ENCODE results near the gene TSPAN4.

The TSPAN4 gene

DNA sequence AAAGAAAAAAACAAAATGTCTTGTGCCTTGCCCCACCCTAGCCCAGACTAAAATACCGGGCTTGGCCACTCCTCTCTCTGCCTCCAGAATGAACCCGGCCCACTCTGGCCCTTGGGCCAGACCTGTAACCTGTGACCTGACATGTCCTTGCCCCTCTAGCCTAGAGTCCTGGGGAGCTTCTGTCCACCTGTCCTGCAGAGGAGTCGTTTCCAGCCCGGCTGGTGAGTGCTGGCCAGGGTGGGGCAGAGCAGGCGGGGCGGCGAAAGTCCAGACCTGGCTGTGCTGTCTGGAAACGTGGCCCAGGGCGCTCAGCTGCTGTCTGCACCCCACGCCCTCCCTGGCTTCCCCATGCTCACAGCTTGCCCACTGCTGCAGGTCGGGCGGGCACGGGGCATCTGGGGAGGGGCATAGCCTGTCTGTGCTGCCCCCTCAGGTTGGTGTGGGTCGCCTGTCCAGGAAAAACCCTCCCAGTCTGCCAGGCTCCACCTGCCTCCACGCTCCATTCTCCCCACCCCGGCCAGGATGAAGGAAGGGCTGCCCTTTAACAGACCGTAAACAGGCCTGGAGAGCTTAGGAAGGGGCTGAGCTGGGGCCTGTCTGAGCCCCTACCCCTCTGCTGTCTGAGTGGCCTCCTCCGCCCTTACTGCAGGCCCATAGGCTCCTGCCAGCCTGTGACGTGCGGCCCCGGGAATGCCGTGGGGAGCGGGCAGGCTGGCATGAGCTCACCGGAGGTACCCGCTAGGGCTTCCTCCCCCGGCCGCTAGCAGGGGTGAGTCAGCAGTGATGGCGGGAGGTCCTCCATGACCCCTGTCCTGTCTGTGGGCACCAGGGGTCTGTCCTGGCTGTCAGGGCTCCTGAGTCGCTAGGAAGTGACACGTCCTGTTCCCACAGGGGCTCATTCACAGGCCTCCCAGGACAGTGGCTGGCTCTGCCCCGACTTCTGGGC, 8.0 kb upstream of the TSPAN4 start:
- Mint-ChIP-seq H3K4me1 (peaks cover 50% of the 10 kb centered on the region), H3K4me3 (peak overlapping the region; percentile 74), H3K27me3 (peaks cover 13% of the 10 kb centered on the region)

DNA sequence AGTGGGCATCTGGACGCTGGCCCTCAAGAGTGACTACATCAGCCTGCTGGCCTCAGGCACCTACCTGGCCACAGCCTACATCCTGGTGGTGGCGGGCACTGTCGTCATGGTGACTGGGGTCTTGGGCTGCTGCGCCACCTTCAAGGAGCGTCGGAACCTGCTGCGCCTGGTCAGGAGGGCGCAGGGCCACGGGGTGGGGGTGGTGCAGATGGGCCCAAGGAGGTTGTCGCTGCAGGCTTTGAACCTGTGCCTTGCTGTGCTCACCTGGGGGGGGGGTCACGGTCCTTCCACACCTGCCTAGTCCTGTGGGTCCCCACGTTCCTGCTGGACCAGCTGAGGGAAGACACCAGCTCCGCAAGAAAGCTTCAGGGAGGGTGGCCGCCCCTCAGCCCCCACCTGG, 6.4 kb upstream of the TSPAN4 start:
- Mint-ChIP-seq H3K36me3 (peaks cover 14% of the 10 kb centered on the region), H3K4me3 (no peak overlapping the region), H3K27ac (no peak overlapping the region), H3K4me1 (peaks cover 48% of the 10 kb centered on the region), H3K9me3 (no peaks in the 10 kb centered on the region), H3K27me3 (peaks cover 12% of the 10 kb centered on the region)
- ATAC-seq = no peak

More for the DNA sequence above, 8.0 kb upstream of the TSPAN4 start:
- ATAC-seq = no peak
- Mint-ChIP-seq H3K27ac (peak overlapping the region; percentile 62), H3K9me3 (no peaks in the 10 kb centered on the region), H3K36me3 (peaks cover 14% of the 10 kb centered on the region)

DNA sequence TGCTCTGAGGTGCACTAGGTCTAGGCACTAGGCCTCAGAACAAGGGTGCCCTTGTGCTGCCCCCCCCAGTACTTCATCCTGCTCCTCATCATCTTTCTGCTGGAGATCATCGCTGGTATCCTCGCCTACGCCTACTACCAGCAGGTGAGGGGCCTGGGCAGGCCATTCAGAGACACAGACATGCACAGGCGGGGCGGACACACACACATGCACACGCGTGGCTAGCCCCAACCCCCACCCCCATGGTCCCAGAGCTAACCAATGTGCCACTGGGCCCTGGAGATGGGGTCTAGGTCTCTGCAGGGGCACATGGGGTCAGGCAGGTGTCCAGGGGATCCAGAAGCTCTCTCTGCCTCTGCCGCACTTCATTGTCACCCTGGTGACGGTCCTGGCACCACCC, 6.0 kb upstream of the TSPAN4 start:
- peaks cover 8% of the 10 kb centered on the region for H3K27me3 Mint-ChIP-seq
- H3K4me1 Mint-ChIP-seq = peaks cover 47% of the 10 kb centered on the region
- H3K9me3 Mint-ChIP-seq = no peaks in the 10 kb centered on the region
- peaks cover 14% of the 10 kb centered on the region for H3K36me3 Mint-ChIP-seq
- H3K27ac Mint-ChIP-seq = no peak overlapping the region
- no peak overlapping the region for H3K4me3 Mint-ChIP-seq
- ATAC-seq = no peak

DNA sequence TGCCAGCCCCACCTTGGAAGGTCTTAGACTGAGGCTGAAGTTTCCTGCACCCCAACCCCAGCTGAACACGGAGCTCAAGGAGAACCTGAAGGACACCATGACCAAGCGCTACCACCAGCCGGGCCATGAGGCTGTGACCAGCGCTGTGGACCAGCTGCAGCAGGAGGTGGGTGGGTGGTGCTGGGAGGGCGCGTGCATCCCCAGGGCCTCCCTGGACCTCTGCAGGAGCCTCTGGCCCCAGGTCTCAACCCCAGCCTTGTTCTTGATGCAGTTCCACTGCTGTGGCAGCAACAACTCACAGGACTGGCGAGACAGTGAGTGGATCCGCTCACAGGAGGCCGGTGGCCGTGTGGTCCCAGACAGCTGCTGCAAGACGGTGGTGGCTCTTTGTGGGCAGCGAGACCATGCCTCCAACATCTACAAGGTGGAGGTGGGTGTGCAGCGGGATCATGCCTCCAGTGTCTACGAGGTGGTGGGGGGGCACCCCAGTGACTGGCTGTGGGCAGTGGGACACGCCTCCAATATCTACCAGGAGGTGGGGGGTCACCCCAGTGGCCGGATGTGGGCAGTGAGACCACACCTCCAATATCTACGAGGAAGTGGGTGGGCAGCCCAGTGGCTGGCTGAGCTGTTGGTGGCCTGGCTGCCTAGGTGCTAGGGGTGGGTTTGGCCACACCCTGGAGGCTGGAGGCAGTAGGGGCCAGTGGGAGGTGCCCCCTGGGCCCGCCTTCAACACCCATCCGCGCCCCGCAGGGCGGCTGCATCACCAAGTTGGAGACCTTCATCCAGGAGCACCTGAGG, 5.3 kb upstream of the TSPAN4 start:
- peaks cover 1% of the 10 kb centered on the region for H3K27me3 Mint-ChIP-seq
- no peak overlapping the region for H3K4me3 Mint-ChIP-seq
- H3K4me1 Mint-ChIP-seq = peaks cover 40% of the 10 kb centered on the region
- H3K36me3 Mint-ChIP-seq = peaks cover 14% of the 10 kb centered on the region
- H3K9me3 Mint-ChIP-seq = no peaks in the 10 kb centered on the region
- ATAC-seq = no peak
- H3K27ac Mint-ChIP-seq = no peak overlapping the region

DNA sequence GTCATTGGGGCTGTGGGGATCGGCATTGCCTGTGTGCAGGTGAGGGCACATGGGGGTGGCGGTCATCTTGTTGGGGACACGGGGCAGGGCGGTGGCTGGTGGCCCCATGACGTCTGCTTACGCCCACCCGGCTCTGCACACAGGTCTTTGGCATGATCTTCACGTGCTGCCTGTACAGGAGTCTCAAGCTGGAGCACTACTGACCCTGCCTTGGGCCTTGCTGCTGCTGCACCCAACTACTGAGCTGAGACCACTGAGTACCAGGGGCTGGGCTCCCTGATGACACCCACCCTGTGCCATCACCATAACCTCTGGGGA, 4.7 kb upstream of the TSPAN4 start:
- Mint-ChIP-seq H3K4me3 (no peak overlapping the region), H3K27ac (no peak overlapping the region), H3K36me3 (peaks cover 14% of the 10 kb centered on the region), H3K9me3 (no peaks in the 10 kb centered on the region), H3K4me1 (peaks cover 38% of the 10 kb centered on the region), H3K27me3 (no peaks in the 10 kb centered on the region)
- ATAC-seq = no peak

DNA sequence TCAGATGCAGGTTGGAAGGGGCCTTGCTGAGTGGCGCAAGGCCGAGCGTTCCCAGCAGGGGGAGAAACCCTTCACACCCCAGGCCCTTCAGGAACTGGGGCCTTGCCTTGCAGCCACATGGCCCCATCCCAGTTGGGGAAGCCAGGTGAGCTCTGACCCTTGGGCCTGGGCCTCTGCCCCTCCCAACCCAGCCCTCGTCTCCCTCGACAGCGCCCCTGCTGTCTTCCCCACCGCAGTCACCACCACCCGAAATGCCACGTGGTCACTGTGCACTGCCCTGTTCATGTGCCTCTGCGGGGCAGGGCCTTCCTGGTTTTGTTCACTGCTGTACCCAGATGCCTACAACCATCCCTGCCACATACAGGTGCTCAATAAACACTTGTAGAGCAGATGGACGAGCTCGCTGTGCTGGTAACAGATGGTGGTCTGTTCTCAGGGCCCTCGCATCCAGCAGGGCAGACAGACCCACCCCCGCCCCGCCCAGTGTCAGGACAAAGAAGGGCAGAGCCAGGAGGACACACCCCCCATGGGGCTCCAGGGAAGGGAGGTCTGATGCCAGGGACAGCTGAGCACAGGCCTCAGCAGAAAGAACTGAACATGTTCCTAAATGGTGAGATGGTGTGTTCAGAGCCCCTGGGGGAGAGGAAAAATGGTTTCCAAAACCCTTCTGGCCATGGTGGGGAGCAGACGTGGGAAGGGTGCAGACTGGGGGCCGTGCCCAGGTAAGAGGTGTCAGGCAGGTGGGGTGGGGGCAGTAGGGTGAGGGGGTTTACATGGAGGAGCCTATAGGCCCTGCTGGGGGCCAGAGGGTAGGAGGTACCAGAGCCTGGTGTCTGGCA, 4.0 kb upstream of the TSPAN4 start:
- Mint-ChIP-seq H3K4me1 (peaks cover 43% of the 10 kb centered on the region), H3K4me3 (no peak overlapping the region), H3K36me3 (peaks cover 14% of the 10 kb centered on the region), H3K27ac (no peak overlapping the region), H3K9me3 (no peaks in the 10 kb centered on the region), H3K27me3 (peaks cover 6% of the 10 kb centered on the region)
- ATAC-seq = no peak

DNA sequence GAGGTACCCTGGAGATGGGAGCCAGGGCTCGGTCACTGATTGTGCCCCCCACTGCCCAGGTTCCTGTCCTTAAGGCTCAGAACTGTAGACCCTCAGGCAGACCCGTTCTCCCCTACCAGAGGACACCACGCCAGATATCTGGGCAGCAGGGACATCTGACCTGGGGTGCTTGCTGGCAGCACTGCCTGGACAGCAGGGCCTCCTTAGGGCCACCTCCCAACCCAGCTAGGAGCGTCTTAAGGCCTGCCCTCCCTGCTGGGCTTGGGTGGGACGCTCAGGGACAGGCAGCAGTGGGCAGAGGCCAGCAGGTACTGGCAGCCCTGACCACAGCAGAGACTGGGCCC, 3.4 kb upstream of the TSPAN4 start:
- Mint-ChIP-seq H3K27ac (no peak overlapping the region), H3K4me3 (no peak overlapping the region)

DNA sequence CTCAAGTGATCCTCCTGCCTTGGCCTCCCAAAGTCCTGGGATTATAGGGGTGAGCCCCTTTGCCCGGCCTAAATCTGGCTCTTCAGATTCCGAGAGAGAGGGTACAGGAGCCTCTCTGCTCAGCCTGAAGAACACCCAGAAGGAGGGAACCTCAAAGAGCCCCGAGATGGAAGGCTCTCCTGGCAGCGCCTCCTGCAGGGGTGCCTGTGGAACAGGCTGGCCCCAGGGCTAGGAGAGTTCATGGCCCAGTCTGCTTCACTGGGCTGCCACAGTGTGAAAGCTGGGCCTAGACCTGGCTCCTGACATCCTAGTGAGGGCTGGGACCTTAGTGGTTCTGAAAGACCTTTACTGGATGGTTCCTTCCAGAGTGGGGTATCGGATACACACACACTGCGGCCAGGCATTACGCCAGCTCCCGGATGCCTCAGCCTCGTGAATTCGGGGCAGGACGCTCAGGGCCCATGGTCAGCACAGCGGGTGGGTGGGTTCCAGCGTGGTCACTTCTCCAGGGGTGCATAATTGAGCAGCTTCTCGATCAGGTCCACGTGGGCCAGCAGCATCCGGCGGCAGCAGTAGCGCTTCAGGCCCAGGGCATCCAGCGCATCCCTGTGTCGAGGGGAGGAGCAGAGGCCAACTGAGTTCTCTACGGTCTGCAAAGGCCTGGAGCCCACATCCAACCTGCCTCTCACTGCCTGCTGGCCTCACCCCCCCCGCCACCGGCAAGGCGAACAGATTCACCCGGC, 2.6 kb upstream of the TSPAN4 start:
- peak overlapping the region; percentile 89 for H3K4me3 Mint-ChIP-seq
- no peak for ATAC-seq
- H3K27ac Mint-ChIP-seq = peak overlapping the region; percentile 84
- peaks cover 19% of the 10 kb centered on the region for H3K27me3 Mint-ChIP-seq
- H3K9me3 Mint-ChIP-seq = no peaks in the 10 kb centered on the region
- H3K4me1 Mint-ChIP-seq = peaks cover 43% of the 10 kb centered on the region
- peaks cover 14% of the 10 kb centered on the region for H3K36me3 Mint-ChIP-seq

More for the DNA sequence above, 3.4 kb upstream of the TSPAN4 start:
- no peak for ATAC-seq
- Mint-ChIP-seq H3K36me3 (peaks cover 14% of the 10 kb centered on the region), H3K9me3 (no peaks in the 10 kb centered on the region), H3K4me1 (peaks cover 41% of the 10 kb centered on the region), H3K27me3 (peaks cover 12% of the 10 kb centered on the region)

DNA sequence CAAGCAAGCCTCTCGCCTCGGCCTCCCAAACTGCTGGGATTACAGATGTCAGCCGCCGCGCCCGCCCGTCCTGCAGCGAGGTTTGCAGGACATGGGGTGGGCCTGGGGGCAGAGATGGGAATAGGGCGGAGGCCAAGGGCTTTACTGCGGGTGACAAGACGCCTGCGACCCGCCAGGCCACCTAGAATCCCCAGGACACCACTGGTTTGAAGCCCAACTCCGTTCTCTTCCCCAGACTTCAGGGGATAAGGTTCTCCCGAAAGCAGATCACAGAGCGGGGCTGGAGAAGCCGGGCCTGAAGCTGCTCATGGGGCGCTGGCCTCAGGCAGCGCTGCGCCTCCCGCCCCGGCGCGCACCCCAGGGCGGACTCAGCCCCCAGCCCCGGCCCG, 677 bp upstream of the TSPAN4 start:
- Mint-ChIP-seq H3K4me3 (peak overlapping the region; percentile 89), H3K4me1 (peaks cover 45% of the 10 kb centered on the region), H3K27ac (peak overlapping the region; percentile 84), H3K36me3 (peaks cover 14% of the 10 kb centered on the region), H3K9me3 (no peaks in the 10 kb centered on the region), H3K27me3 (peaks cover 23% of the 10 kb centered on the region)
- ATAC-seq = peak; percentile 52

DNA sequence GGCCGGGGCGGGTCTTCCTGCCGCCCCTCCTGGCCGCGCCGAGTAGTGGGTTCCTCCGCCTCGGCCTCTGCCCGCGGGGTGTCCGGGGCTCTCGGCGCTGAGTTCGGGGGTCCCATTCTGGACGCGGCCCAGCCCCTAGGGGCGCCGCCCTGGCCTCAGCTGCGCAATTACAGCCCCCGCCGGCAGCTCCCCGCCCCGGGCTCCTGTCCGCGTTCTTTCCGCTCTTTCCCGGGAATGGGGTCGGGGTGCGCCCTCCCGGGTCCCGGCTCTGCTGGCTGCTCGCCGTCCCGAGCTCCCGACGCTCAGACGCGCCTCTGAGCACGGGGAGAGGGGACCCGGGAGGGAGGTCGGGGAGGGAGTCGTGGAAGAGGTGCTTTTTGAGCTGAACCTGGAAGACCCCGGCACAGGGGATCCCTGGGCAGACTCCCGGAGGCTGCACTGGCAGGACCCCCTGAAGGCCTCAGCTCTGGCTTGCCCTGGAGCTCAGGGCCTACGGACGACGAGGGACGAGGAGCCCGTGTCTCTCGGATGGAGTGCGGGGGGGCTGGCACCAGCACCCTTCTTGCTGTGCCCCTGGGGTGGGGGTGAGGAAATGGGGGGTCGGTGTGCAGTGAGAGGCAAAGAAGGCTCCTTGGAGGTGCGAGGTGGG, 558 bp downstream of the TSPAN4 start:
- Mint-ChIP-seq H3K4me3 (peak overlapping the region; percentile 89), H3K27ac (peak overlapping the region; percentile 59), H3K36me3 (peaks cover 6% of the 10 kb centered on the region), H3K4me1 (peaks cover 38% of the 10 kb centered on the region), H3K27me3 (peaks cover 25% of the 10 kb centered on the region), H3K9me3 (no peaks in the 10 kb centered on the region)
- ATAC-seq = peak; percentile 1

DNA sequence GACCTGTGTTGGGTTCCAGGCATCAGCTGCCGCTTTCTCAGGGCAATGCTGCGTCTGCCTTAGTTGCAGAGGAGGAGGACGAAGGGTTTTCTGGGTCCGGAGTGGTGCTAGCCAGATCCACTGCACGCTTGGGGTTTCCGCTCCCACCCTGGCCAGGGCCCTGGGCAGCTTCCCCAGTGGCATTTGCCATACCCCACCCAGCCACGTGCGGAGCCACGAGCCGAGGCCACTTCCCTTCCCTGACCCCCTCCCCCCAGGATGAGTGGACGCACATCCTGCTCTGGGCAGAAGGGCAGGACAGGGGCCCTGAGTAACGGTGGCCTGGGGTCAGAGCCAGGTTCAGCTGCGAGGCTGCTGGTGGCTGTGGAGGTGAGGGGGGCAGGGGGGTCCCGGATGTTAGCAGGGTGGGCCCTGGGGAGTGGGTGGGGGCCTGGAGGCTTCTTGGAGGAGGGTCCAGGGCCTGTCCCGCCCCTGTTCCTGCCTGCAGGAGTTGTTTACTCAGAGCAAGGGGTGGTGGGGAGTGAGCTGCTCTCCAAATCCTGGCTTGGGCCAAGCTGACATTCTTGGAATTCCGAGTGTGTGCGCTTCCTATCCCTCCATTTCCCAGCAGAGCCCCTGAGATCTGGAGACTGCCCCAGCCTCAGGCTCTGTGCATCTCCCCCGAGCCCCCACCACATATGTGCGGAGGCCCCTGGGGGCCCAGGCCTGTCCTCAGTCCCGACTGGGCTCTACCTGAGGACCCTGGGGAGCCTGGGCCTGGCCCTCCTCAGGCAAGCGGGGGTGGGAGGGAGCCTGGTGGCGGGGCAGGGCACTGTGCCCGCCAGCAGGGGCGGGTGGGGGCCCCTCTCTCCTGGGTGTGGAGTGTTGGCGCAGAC, 1.4 kb downstream of the TSPAN4 start:
- Mint-ChIP-seq H3K4me1 (peaks cover 40% of the 10 kb centered on the region), H3K9me3 (no peaks in the 10 kb centered on the region), H3K4me3 (peak overlapping the region; percentile 89), H3K27me3 (peaks cover 33% of the 10 kb centered on the region), H3K36me3 (peaks cover under 1% of the 10 kb centered on the region), H3K27ac (peak overlapping the region; percentile 59)
- ATAC-seq = no peak

DNA sequence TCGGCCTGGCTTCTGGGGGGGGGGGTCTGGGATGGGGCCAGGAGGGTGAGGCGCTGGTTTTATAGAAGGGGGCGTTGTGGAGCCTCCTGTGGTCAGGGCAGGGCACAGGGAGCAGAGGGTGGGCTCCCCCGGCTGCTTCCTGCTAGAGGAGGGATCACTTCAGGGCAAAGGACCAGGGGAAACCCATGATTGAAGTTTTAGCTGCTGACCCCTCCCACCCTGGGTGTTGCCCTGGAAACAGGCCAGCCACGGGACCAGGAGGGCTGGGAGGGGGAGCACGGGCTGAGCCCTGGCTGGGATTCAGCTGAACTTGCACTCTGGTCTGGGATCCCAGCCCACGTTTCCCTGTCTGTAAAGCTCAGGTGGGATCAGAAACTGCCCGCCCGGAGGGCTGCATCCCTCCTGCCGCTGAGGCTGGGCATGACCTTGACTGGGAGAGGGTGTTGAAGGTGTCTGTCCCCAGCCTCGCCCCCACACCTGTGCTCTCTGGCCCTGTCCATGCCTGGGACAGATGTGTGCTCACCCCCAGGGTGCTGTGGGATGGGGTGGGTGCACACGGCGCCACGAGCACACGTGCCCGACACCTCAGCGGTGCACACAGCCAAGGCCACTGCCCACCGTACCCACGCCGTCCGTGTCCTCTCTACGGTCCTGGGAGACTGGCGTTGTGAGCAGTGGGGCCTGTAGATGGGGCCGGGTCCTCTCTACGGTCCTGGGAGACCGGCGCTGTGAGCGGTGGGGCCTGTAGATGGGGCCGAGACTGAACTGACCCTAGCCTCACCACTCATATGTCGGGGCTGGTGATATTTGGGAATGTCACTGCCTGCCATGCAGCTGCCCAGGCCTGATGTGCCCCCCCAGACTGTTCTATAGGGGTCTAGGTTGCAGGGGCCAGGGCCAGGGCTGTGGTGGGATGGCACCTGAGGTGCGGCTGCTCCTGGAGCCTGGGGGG, 2.3 kb downstream of the TSPAN4 start:
- H3K4me3 Mint-ChIP-seq = no peak overlapping the region
- no peaks in the 10 kb centered on the region for H3K36me3 Mint-ChIP-seq
- ATAC-seq = no peak

More for the DNA sequence above, 2.3 kb downstream of the TSPAN4 start:
- Mint-ChIP-seq H3K27ac (no peak overlapping the region), H3K4me1 (peaks cover 44% of the 10 kb centered on the region), H3K9me3 (no peaks in the 10 kb centered on the region), H3K27me3 (peaks cover 38% of the 10 kb centered on the region)
